ENCODE results near the gene ITGBL1. TPM values are rescaled to one million over a fixed set of nuclear protein-coding genes. Genes with fewer than 3 reads are reported as not detected.

The ITGBL1 gene
- total and polyA plus RNA-seq, 2 experiments from 2014 or later = 0.29 TPM; not detected in 1

- TF ChIP-seq REST (IDR thresholded peaks at IDR 0.05; ENCODE audit: unreplicated experiment) (no peak), POLR2AphosphoS5 (IDR thresholded peaks at IDR 0.05; ENCODE audit: low read depth) (no peak), EZH2phosphoT487 (IDR thresholded peaks at IDR 0.05; ENCODE audit: unreplicated experiment) (no peak), CREB1 (CRISPR knock-in tag; IDR thresholded peaks at IDR 0.05; ENCODE audit: low read depth) (no peak), JUNB (IDR thresholded peaks at IDR 0.05; ENCODE audit: unreplicated experiment) (no peak), ZNF331 (CRISPR knock-in tag; IDR thresholded peaks at IDR 0.05; ENCODE audit: low read depth) (no peak), ETS1 (IDR thresholded peaks at IDR 0.05) (no peak)
Observed at GRCh38 chr13:101447852-101448251, 4.6 kb upstream of the ITGBL1 start (continued).

- DNase-seq (ENCODE audit: low spot score) = no peak
- Mint-ChIP-seq H3K4me3 (no peak overlapping the region), H3K27me3 (ENCODE audit: insufficient read depth, low read depth, poor library complexity) (peaks cover 3% of the 10 kb centered on the region), H3K36me3 (ENCODE audit: low read depth) (no peaks in the 10 kb centered on the region), H3K9me3 (no peaks in the 10 kb centered on the region), H3K4me1 (peaks cover 20% of the 10 kb centered on the region), H3K27ac (no peak overlapping the region; the same call in 1 of the 2 replicates)
- H3K27ac ChIP-seq (ENCODE audit: low read depth) = no peak overlapping the region
- no peak overlapping the region for H2AFZ ChIP-seq
- no peaks in the 10 kb centered on the region for H3K27me3 ChIP-seq (ENCODE audit: insufficient read depth)
- no peaks in the 10 kb centered on the region for H3K36me3 ChIP-seq (ENCODE audit: insufficient read depth)
- no peak overlapping the region for H3K4me2 ChIP-seq
- no peaks in the 10 kb centered on the region for H3K79me2 ChIP-seq (replicated peaks; ENCODE audit: insufficient read depth)
- H3F3A ChIP-seq (replicated peaks; ENCODE audit: low read depth) = no peaks in the 10 kb centered on the region
- TF ChIP-seq ZNF114 (CRISPR knock-in tag; IDR thresholded peaks at IDR 0.05) = no peak
- TF ChIP-seq EZH2phosphoT487 (IDR thresholded peaks at IDR 0.05; ENCODE audit: unreplicated experiment) = no peak
- no peak for TF ChIP-seq CREB1 (CRISPR knock-in tag; IDR thresholded peaks at IDR 0.05; ENCODE audit: low read depth)
- TF ChIP-seq EZH2 (IDR thresholded peaks at IDR 0.05; ENCODE audit: low read depth, unreplicated experiment) = no peak
- TF ChIP-seq REST (IDR thresholded peaks at IDR 0.05; ENCODE audit: unreplicated experiment) = no peak
- no peak for TF ChIP-seq ETS1 (IDR thresholded peaks at IDR 0.05)
- TF ChIP-seq CTCF (conservative IDR thresholded peaks at IDR 0.05; ENCODE audit: low read depth in 2 of 2) = no peak
- no peak for TF ChIP-seq POLR2AphosphoS5 (IDR thresholded peaks at IDR 0.05; ENCODE audit: low read depth)
- no peaks in the 10 kb centered on the region for H3K9me2 ChIP-seq (ENCODE audit: insufficient read depth)
- no peak overlapping the region for H3K4me3 ChIP-seq
- peaks cover 13% of the 10 kb centered on the region; the same call in 1 of the 2 replicates for H3K4me1 ChIP-seq (ENCODE audit: insufficient read depth)
- no peak for ATAC-seq
- no peaks in the 10 kb centered on the region for H4K20me1 ChIP-seq (replicated peaks; ENCODE audit: insufficient read depth)
Observed at GRCh38 chr13:101449790-101450748, 2.4 kb upstream of the ITGBL1 start.

Data from GM23338 (cell line).